D721Med (cell line): ENCODE data around the gene MVK.

Experiments used
- DNase-seq: peaks from one replicate; pipeline ENCODE4 v3.0.0; 2011; ENCODE audit warnings: low spot score; ENCODE audit not compliant: insufficient read length
- FAIRE-seq: peaks from 2 replicates; lab custom pipeline; 2011; peaks lifted over from hg19 to GRCh38; lab: Jason Lieb, UNC
- TF ChIP-seq, protein P1 (sequence below): IDR thresholded peaks from 2 replicates; pipeline ENCODE4 v1.5.1; 2012; ENCODE audit warnings: mild to moderate bottlenecking, control low read depth; ENCODE audit not compliant: insufficient read depth; ENCODE audit errors: missing control alignments

Gene MVK

GRCh38 chr12:109595321-109595902 is 21.8 kb downstream of the MVK start:
- TF ChIP-seq, protein P1, sequence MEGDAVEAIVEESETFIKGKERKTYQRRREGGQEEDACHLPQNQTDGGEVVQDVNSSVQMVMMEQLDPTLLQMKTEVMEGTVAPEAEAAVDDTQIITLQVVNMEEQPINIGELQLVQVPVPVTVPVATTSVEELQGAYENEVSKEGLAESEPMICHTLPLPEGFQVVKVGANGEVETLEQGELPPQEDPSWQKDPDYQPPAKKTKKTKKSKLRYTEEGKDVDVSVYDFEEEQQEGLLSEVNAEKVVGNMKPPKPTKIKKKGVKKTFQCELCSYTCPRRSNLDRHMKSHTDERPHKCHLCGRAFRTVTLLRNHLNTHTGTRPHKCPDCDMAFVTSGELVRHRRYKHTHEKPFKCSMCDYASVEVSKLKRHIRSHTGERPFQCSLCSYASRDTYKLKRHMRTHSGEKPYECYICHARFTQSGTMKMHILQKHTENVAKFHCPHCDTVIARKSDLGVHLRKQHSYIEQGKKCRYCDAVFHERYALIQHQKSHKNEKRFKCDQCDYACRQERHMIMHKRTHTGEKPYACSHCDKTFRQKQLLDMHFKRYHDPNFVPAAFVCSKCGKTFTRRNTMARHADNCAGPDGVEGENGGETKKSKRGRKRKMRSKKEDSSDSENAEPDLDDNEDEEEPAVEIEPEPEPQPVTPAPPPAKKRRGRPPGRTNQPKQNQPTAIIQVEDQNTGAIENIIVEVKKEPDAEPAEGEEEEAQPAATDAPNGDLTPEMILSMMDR: no peak
- DNase-seq: no peak
- FAIRE-seq: no peak

DNA sequence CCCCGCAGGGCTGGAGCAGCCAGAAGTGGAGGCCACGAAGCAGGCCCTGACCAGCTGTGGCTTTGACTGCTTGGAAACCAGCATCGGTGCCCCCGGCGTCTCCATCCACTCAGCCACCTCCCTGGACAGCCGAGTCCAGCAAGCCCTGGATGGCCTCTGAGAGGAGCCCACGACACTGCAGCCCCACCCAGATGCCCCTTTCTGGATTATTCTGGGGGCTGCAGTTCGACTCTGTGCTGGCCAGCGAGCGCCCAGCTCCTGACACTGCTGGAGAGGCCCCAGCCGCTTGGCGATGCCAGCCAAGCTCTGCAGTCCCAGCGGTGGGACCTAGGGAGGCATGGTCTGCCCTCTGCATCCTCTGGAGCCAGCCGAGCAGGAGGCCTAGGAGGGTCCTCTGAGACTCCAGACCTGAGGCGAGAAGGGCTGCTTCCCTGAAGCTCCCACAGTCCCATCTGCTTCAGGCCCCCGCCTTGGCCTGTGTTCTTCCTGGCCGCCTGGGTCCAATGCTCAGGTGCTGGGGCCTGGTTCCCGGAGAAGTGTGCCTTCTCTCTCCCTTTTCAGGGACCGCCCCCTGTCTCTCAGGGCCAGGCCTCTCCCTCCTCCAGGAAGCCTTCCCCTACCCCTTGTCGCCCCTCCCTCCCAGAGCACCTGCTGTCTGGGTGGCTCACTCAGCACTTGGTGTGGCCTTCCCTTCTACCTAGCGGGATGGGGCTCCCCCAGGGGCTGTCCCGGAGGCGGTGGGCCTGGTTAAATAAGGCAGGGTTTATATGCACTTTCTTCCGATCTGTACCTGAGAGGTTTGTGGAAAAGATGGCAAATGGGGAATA is 23.0 kb downstream of the MVK start:
- TF ChIP-seq, protein P1: no peak
- DNase-seq (no peak), FAIRE-seq (no peak)

- FAIRE-seq (no peak), DNase-seq (no peak)
- TF ChIP-seq, protein P1: no peak
Measured at GRCh38 chr12:109597414-109597794, 23.8 kb downstream of the MVK start.

DNA sequence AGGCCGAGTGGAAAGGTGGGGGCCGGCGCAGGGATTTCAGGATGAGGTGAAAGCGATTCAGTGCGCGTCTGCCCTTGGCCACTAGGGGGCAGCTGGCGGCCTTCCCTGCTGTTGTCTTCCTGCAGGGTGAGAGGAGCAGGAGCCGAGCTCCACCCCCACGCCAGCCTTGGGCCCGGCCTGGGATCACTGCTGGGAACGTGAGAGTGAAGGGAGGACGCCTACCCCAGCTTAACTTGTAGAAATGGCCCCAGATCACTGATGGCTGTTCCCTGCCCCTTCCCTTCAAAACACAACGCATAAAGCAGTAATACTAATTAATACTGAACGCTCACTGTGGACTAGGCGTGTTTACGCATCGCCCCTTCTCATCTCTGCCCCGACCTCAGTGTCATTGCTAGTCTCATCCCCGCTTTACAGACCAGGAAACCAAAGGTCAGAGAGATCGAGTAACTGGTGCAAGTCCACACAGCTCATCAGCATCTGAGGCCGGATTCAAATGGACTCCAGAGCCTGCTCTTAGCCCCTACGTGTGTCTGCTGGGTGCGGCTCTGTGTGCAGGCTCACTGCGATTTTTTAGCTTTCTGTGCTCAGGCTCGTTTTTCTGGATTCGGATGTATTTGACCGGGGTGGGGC is 24.3 kb downstream of the MVK start:
- DNase-seq: peak; percentile 96
- TF ChIP-seq, protein P1: peak; percentile 92
- FAIRE-seq: no peak

GRCh38 chr12:109598428-109598854 is 24.8 kb downstream of the MVK start:
- TF ChIP-seq, protein P1: no peak
- DNase-seq: no peak
- FAIRE-seq: no peak

DNA sequence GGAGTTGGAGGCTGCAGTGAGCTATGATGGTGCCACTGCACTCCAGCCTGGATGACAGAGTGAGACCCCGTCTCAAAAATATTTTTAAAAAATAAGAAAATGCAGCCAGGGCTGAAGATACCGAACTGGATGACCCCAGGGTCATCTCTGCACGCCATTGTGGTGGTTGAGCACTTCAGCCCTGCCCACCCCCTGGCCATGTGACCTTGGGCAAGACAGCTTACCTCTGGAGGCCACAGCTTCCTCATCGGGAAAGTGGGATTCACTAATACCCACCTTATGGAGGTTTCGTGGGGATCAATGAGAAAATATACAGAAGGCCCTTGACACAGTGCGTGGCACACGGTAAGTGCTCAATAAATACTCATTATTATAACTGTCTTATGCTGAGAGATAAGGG is 25.5 kb downstream of the MVK start:
- FAIRE-seq: no peak
- TF ChIP-seq, protein P1: no peak
- no peak for DNase-seq
